AG20443 (cell line): Measurements from ENCODE around the gene RPS6KC1.
"Not testable (repeated sequence)": the region's sequence is repeated elsewhere in the genome, so short reads cannot be mapped to it uniquely, and the experiment has no call there.

ENCODE experiments used
- DNase-seq: peaks from one replicate; pipeline ENCODE4 v3.0.0; 2012; ENCODE audit warnings: low spot score, mixed read lengths

RPS6KC1 gene

GRCh38 chr1:213154056-213154685 lies 103.1 kb downstream of the RPS6KC1 start:
- DNase-seq = no peak

GRCh38 chr1:213159376-213159775 lies 108.3 kb downstream of the RPS6KC1 start:
- no peak for DNase-seq

GRCh38 chr1:213160442-213160841 lies 109.4 kb downstream of the RPS6KC1 start:
- DNase-seq = not testable (repeated sequence)

- DNase-seq = no peak
Measured at GRCh38 chr1:213162338-213162737, 111.3 kb downstream of the RPS6KC1 start.

- DNase-seq = no peak
Measured at GRCh38 chr1:213162862-213163261, 111.8 kb downstream of the RPS6KC1 start.

GRCh38 chr1:213163278-213163711 lies 112.3 kb downstream of the RPS6KC1 start:
- DNase-seq = peak; percentile 8

- DNase-seq = no peak
Measured at GRCh38 chr1:213164561-213164960, 113.5 kb downstream of the RPS6KC1 start.

- no peak for DNase-seq
Measured at GRCh38 chr1:213166852-213167251, 115.8 kb downstream of the RPS6KC1 start.

GRCh38 chr1:213171711-213172110 lies 120.7 kb downstream of the RPS6KC1 start:
- DNase-seq = no peak

GRCh38 chr1:213176341-213176740 lies 125.3 kb downstream of the RPS6KC1 start:
- DNase-seq = no peak

- DNase-seq = no peak
Measured at GRCh38 chr1:213179784-213180183, 128.7 kb downstream of the RPS6KC1 start.

GRCh38 chr1:213180833-213181232 lies 129.8 kb downstream of the RPS6KC1 start:
- no peak for DNase-seq

GRCh38 chr1:213183036-213183672 lies 132.1 kb downstream of the RPS6KC1 start:
- no peak for DNase-seq

GRCh38 chr1:213186168-213186567 lies 135.1 kb downstream of the RPS6KC1 start:
- DNase-seq = no peak

- no peak for DNase-seq
Measured at GRCh38 chr1:213192026-213192425, 141.0 kb downstream of the RPS6KC1 start.

GRCh38 chr1:213194383-213194782 lies 143.3 kb downstream of the RPS6KC1 start:
- DNase-seq = no peak

GRCh38 chr1:213194855-213195254 lies 143.8 kb downstream of the RPS6KC1 start:
- DNase-seq = no peak

- not testable (repeated sequence) for DNase-seq
Measured at GRCh38 chr1:213196328-213197054, 145.4 kb downstream of the RPS6KC1 start.

- DNase-seq = no peak
Measured at GRCh38 chr1:213200630-213201029, 149.6 kb downstream of the RPS6KC1 start.

GRCh38 chr1:213201380-213202155 lies 150.5 kb downstream of the RPS6KC1 start:
- DNase-seq = no peak

GRCh38 chr1:213211201-213211600 lies 160.2 kb downstream of the RPS6KC1 start:
- no peak for DNase-seq

- not testable (repeated sequence) for DNase-seq
Measured at GRCh38 chr1:213219076-213219475, 168.0 kb downstream of the RPS6KC1 start.
